Common myeloid progenitor, CD34-positive (primary cell): ENCODE data around the gene ANKRD55.
"Not testable (repeated sequence)": the region's sequence is repeated elsewhere in the genome, so short reads cannot be mapped to it uniquely, and the experiment has no call there.

Source experiments
- CTCF ChIA-PET: fragments of 350-600 bp; sonication (Branson Sonifier 250); formaldehyde crosslinking; loops from one replicate; lab custom pipeline; 2021; ENCODE audit warnings: antibody characterized with exemption; lab: Charles Lee
- POLR2A ChIA-PET: fragments of 350-600 bp; sonication (Branson Sonifier 250); formaldehyde crosslinking; loops from one replicate; lab custom pipeline; 2021; ENCODE audit warnings: antibody characterized with exemption; lab: Charles Lee
- DNase-seq, 3 donors: peaks; one replicate each; pipeline versions ENCODE4 v3.0.0 to v3.0.0-alpha.2; 2013
- H3K27ac ChIP-seq, 2 experiments: 1 replicate in 1 of 2; 2 replicates in 1 of 2; pipeline ENCODE4 v1.7.0; 2013; ENCODE audit warnings: inconsistent platforms in 2 of 2, low read length in 2 of 2, mild to moderate bottlenecking in 2 of 2, low read depth in 1 of 2, moderate library complexity in 1 of 2; ENCODE audit not compliant: severe bottlenecking in 2 of 2, insufficient read depth in 1 of 2, poor library complexity in 1 of 2
- H3K27me3 ChIP-seq, 5 experiments: replicated peaks in 2 of 5; 1 replicate in 3 of 5; 2 replicates in 2 of 5; pipeline versions ENCODE4 v1.6.1 to v1.7.0; 2013; ENCODE audit warnings: low read length in 4 of 5, mild to moderate bottlenecking in 2 of 5, moderate library complexity in 2 of 5, inconsistent platforms in 1 of 5; ENCODE audit not compliant: insufficient read depth in 5 of 5, control insufficient read depth in 4 of 5
- H3K36me3 ChIP-seq, 4 experiments: 1 replicate in 2 of 4; 2 replicates in 2 of 4; pipeline versions ENCODE4 v1.6.1 to v1.7.0; 2013; ENCODE audit warnings: low read length in 3 of 4, control low read depth in 1 of 4, mild to moderate bottlenecking in 1 of 4; ENCODE audit not compliant: control insufficient read depth in 4 of 4, insufficient read depth in 4 of 4
- H3K4me1 ChIP-seq, 4 experiments: 1 replicate in 3 of 4; 2 replicates in 1 of 4; pipeline versions ENCODE4 v1.6.1 to v1.7.1; 2013; ENCODE audit warnings: low read length in 3 of 4, mild to moderate bottlenecking in 3 of 4, control low read depth in 1 of 4, inconsistent platforms in 1 of 4, moderate library complexity in 1 of 4; ENCODE audit not compliant: control insufficient read depth in 4 of 4, insufficient read depth in 4 of 4; ENCODE audit errors: control extremely low read depth in 1 of 4
- H3K4me3 ChIP-seq, 7 experiments: 1 replicate in 4 of 7; 2 replicates in 3 of 7; pipeline versions ENCODE4 v1.5.1 to v1.7.0; 2013; ENCODE audit warnings: mild to moderate bottlenecking in 7 of 7, low read length in 6 of 7, moderate library complexity in 6 of 7, inconsistent platforms in 2 of 7, low read depth in 2 of 7, control low read depth in 1 of 7; ENCODE audit not compliant: insufficient read depth in 4 of 7, control insufficient read depth in 1 of 7; ENCODE audit errors: extremely low read depth in 1 of 7
- H3K9me3 ChIP-seq, 5 experiments: 1 replicate in 4 of 5; 2 replicates in 1 of 5; pipeline versions ENCODE4 v1.6.1 to v1.7.1; 2013; ENCODE audit warnings: low read length in 4 of 5, mild to moderate bottlenecking in 2 of 5, inconsistent platforms in 1 of 5, low read depth in 1 of 5, moderate library complexity in 1 of 5; ENCODE audit not compliant: control insufficient read depth in 4 of 5, insufficient read depth in 2 of 5; ENCODE audit errors: control extremely low read depth in 1 of 5
- WGBS: methylation state at CpG from one replicate; pipeline ENCODE4 v1.1.5; 2013; ENCODE audit not compliant: insufficient coverage; 5-methylcytosine and 5-hydroxymethylcytosine counted together

The ANKRD55 gene

GRCh38 chr5:56253924-56254323 is 20.8 kb upstream of the ANKRD55 start:
- Histone ChIP-seq H3K4me3 (no peak overlapping the region), H3K36me3 (no peaks in the 10 kb centered on the region), H3K4me1 (peaks cover 0 to 14% (median 4%) of the 10 kb centered on the region in 4 experiments), H3K27me3 (no peaks in the 10 kb centered on the region), H3K27ac (no peak overlapping the region), H3K9me3 (peaks cover 0 to 2% (median under 1%) of the 10 kb centered on the region in 5 experiments)
- POLR2A ChIA-PET = interaction anchor here (0.6 kb wide), 1 partner anchor 623 kb away, joined by 3 read pairs; no protein-coding TSS in a partner anchor
- CTCF ChIA-PET = interaction anchor here (1.1 kb wide), 1 partner anchor 23 kb away, joined by 3 read pairs; no protein-coding TSS in a partner anchor
- no peak for DNase-seq
- 96% methylated on average over 6 of the region's 6 CpGs for WGBS

- Histone ChIP-seq H3K4me1 (peaks cover 0 to 14% (median 4%) of the 10 kb centered on the region in 4 experiments), H3K27me3 (no peaks in the 10 kb centered on the region), H3K27ac (no peak overlapping the region), H3K4me3 (no peak overlapping the region), H3K36me3 (no peaks in the 10 kb centered on the region), H3K9me3 (peaks cover 0 to 4% (median 2%) of the 10 kb centered on the region in 5 experiments)
- no CpG with 5 or more reads among the region's 2 CpGs for WGBS
- no peak for DNase-seq
- ChIA-PET CTCF (interaction anchor here (1.0 to 2.1 kb wide), 4 partner anchors 11 to 316 kb away, joined by 3 to 7 read pairs (median 4); no protein-coding TSS in a partner anchor), POLR2A (no interaction called here)
Observed at GRCh38 chr5:56253126-56253525, 20.0 kb upstream of the ANKRD55 start.

GRCh38 chr5:56251918-56252553 is 18.9 kb upstream of the ANKRD55 start:
- H3K27me3 ChIP-seq = no peaks in the 10 kb centered on the region
- CTCF ChIA-PET = interaction anchor here (0.8 to 2.1 kb wide), 4 partner anchors 12 to 315 kb away, joined by 3 to 7 read pairs (median 4); no protein-coding TSS in a partner anchor
- WGBS = 0% methylated on average over 3 of the region's 4 CpGs
- H3K4me1 ChIP-seq = peaks cover 0 to 20% (median 4%) of the 10 kb centered on the region in 4 experiments
- peak overlapping the region in 1 of 7 experiments; percentile 29 for H3K4me3 ChIP-seq
- DNase-seq = peak; percentile 68 to 89 (median 83)
- H3K9me3 ChIP-seq = peaks cover 0 to 4% (median 2%) of the 10 kb centered on the region in 5 experiments
- H3K36me3 ChIP-seq = no peaks in the 10 kb centered on the region
- H3K27ac ChIP-seq = peak overlapping the region in 1 of 2 experiments; percentile 55
- POLR2A ChIA-PET = no interaction called here

- DNase-seq = no peak
- Histone ChIP-seq H3K4me3 (peak overlapping the region in 1 of 7 experiments; percentile 29), H3K27me3 (no peaks in the 10 kb centered on the region), H3K36me3 (no peaks in the 10 kb centered on the region), H3K9me3 (peaks cover 0 to 4% (median 2%) of the 10 kb centered on the region in 5 experiments), H3K27ac (peak overlapping the region in 1 of 2 experiments; percentile 55), H3K4me1 (peaks cover 0 to 20% (median 4%) of the 10 kb centered on the region in 4 experiments)
- CTCF ChIA-PET = interaction anchor here (0.8 to 2.1 kb wide), 3 partner anchors 13 to 20 kb away, joined by 3 to 7 read pairs (median 4); no protein-coding TSS in a partner anchor
- POLR2A ChIA-PET = no interaction called here
Observed at GRCh38 chr5:56251440-56251839, 18.3 kb upstream of the ANKRD55 start.

- no peak overlapping the region for H3K4me3 ChIP-seq
- CTCF ChIA-PET = interaction anchor here (1.4 kb wide), 1 partner anchor 317 kb away, joined by 3 read pairs; no protein-coding TSS in a partner anchor
- H3K9me3 ChIP-seq = peaks cover 0 to 4% (median 2%) of the 10 kb centered on the region in 5 experiments
- H3K36me3 ChIP-seq = no peaks in the 10 kb centered on the region
- DNase-seq = no peak
- peaks cover 0 to 20% (median 4%) of the 10 kb centered on the region in 4 experiments for H3K4me1 ChIP-seq
- POLR2A ChIA-PET = no interaction called here
- H3K27me3 ChIP-seq = no peaks in the 10 kb centered on the region
- WGBS = no CpG with 5 or more reads among the region's 3 CpGs
- H3K27ac ChIP-seq = no peak overlapping the region
Observed at GRCh38 chr5:56250011-56250410, 16.9 kb upstream of the ANKRD55 start.

GRCh38 chr5:56249085-56249484 is 16.0 kb upstream of the ANKRD55 start:
- DNase-seq, H3K27ac ChIP-seq, H3K4me3 ChIP-seq, H3K36me3 ChIP-seq, H3K27me3 ChIP-seq, POLR2A ChIA-PET, H3K9me3 ChIP-seq: not testable (repeated sequence)
- H3K4me1 ChIP-seq = peaks cover 0 to 20% (median 4%) of the 10 kb centered on the region in 4 experiments
- WGBS = 77% methylated on average over 4 of the region's 5 CpGs
- CTCF ChIA-PET = interaction anchor here (1.4 kb wide), 1 partner anchor 316 kb away, joined by 3 read pairs; no protein-coding TSS in a partner anchor

- Histone ChIP-seq H3K9me3 (peaks cover 0 to 4% (median 2%) of the 10 kb centered on the region in 5 experiments), H3K27me3 (no peaks in the 10 kb centered on the region), H3K4me3 (no peak overlapping the region), H3K4me1 (peaks cover 0 to 20% (median 4%) of the 10 kb centered on the region in 4 experiments), H3K27ac (no peak overlapping the region), H3K36me3 (no peaks in the 10 kb centered on the region)
- WGBS = 13% methylated on average over 3 of the region's 3 CpGs
- peak in 1 of 3 donors; percentile 13 for DNase-seq
- ChIA-PET POLR2A (no interaction called here), CTCF (no interaction called here)
Observed at GRCh38 chr5:56247592-56247991, 14.5 kb upstream of the ANKRD55 start.
